A204.1 (cell line): ENCODE measurements around the gene GDAP2.
A peak's percentile ranks its signal among the peaks of the same experiment; 100 is the strongest.
"Not testable (repeated sequence)": the region's sequence is repeated elsewhere in the genome, so short reads cannot be mapped to it uniquely, and the experiment has no call there.

Experiments
- FAIRE-seq: peaks from 2 replicates; lab custom pipeline; 2012; peaks lifted over from hg19 to GRCh38; lab: Jason Lieb, UNC

GDAP2 gene, protein sequence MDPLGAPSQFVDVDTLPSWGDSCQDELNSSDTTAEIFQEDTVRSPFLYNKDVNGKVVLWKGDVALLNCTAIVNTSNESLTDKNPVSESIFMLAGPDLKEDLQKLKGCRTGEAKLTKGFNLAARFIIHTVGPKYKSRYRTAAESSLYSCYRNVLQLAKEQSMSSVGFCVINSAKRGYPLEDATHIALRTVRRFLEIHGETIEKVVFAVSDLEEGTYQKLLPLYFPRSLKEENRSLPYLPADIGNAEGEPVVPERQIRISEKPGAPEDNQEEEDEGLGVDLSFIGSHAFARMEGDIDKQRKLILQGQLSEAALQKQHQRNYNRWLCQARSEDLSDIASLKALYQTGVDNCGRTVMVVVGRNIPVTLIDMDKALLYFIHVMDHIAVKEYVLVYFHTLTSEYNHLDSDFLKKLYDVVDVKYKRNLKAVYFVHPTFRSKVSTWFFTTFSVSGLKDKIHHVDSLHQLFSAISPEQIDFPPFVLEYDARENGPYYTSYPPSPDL

DNA sequence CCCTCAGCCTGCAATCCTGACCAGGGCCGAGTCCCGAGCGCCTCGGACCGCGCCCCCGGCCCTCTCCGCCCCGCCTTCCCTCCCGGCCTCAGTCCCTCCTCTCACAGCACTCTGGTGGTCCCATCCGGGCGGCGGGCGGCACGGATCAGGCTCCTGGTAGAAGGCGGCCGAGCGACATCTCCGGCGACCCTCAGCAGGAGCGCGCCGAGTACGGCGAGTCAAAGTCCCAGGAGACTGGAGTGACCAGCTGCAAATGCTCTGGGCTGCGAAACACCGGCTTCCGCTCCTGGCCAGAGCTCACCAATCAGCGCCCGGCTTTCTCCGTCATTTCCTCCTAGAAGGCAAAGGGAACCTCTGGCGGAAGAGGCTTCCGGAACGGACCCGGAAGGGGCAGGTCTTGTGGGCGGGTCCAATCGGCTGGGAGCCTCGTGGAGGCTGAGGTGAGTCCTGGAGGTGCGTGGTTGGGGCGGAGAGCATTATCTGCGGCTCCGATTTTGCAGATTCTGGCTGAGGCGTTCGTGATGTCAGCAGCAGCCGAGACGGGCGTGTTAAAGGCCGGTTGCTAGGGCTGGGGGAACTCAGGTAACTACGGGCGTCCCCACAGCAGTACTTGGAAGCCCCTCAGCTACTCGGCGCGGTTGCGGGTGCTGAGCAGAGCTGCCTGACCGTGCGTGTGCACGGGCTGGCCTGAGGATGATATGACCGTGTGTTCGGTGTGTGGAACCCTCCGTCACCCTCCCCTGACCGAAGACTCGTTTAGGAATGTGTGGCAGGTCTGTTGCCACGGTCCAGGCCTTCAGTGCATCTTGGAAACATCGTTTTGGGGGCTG is at the start of gene GDAP2, which contains the start of gene WDR3:
Gene GDAP2, minus strand, starts transcription at position 279 of the 830 bp plus-strand sequence. CDS start 9,264 bp downstream, outside the sequence.
Gene WDR3, plus strand, starts transcription at position 397 of the 830 bp plus-strand sequence. CDS start 3,581 bp downstream, outside the sequence.
- peak; percentile 79 for FAIRE-seq

DNA sequence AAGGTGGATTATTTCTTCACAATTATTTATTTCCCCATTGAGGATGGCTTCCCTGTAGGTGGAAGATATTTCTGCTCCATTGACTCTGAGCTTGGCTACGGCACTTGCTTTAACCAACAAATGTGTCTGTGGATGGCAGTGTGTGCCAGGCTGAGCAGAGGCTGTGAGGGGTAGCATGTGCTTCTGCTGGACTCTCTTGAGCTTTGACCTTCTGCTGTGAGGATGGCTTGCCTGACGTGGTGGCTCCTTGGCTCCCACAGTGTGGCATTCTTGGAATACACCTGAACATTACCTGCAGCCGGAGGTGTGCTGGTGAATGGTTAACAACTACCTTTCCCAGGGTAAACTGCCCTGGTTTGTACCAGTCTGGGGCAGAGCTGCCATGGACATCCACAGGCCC is 47.0 kb upstream of the GDAP2 start:
- no peak for FAIRE-seq

DNA sequence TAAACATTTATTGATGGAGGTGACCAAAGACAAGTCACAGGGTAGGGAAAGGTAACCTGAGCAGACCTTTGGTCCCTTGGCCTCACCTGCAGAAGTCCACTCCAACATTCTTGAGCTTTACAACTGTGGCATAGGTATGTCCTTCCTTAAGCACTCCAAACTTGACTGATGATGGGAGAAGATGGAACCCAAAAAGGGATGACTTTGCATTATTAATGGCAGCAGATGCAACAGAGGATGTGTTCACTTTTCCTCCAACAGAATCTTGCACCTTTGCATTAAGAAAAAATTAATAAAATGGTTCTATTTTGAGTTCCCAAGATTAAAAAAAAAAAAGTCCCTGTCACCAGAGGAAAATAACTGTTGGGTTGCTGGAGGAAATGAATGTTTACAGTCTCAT is 42.4 kb upstream of the GDAP2 start:
- no peak for FAIRE-seq

DNA sequence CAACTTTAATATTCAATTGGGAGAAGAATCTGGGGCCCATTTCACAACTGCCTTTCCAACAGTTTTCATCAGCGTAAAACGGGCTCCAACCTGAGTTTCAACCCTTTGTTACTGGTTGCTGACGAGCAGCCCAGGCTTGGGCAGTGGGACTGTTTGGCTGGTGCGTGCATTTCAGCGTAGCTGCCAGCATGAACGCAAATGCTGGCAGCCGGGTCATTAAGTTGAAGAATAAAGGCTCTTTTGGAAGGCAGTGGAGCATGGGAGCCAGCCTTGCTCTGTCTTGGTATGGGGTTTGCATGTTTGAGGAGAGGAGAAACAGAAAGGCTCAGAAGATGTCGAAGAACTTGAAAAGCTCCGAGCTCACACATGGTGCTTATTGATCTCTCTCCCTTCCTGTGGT is 40.8 kb upstream of the GDAP2 start:
- no peak for FAIRE-seq

DNA sequence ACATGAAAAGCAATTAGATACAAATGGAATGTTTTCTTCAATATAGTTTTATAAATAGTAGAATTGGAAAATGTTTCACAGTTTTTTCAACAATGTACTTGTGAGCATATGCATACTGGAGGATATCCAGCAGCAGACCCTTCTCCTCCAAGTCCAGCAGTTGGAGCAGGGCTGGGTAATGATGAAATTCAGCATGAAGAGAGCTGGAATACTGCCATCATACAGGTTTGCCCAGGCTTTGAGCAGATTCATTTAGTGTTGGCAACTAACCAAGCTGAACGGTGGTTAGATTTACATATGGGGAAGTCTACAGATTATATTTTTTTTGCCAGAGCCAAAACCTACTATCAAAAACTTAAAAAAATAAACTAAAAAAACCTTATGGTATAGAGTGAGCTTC is 38.5 kb upstream of the GDAP2 start:
- no peak for FAIRE-seq

DNA sequence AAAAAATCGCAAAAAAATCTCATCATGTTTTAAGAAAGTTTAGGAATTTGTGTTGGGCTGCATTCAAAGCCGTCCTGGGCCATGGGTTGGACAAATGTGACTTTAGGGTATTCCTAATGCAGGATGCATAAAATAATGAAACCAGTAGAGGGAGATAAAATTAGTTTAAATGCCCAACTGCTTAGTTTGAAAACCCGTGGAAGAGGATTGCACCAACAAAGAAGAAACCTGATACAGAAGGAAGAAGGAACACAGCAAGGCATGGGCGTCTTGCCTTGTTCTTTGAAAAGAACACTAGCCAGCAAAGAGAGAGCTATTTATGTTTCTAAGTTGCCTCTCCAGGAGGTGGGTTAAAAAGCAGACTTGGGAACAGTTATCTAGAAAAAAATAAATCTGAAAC is 38.1 kb upstream of the GDAP2 start:
- no peak for FAIRE-seq

DNA sequence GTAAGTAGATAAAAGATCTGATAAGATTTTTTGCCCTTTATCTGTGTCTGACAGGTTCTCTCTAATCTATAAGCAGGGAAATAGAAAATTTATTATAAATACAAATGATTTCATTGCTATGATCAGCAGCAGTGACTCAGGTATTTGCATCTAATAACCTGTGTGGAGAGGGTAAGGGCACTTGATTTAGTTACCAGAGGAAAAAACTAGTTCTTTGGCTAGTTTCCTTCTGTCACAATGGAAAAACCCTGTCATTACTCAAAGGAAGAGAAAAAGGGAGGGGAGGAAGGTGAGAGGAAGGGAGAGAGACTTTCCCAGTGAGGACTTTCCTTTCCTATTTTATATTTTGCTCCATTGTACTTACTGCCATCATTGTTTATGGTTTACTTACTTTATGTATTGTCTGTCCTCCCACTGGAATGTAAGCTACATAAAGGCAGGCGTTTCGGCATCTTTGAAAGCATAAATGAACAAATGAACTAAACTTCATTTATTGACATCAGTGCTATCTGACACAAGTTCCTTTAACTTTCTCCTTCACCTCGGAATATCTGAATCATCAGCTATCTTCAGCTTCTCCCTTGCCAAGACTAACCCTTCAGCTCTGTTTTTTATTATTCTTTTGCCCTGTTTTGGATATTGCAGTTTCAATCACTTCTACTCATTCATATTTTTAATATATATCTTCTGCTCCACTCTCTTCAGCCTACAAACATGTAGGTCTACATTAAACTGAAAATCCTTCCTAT is 35.0 kb upstream of the GDAP2 start:
- FAIRE-seq = no peak

DNA sequence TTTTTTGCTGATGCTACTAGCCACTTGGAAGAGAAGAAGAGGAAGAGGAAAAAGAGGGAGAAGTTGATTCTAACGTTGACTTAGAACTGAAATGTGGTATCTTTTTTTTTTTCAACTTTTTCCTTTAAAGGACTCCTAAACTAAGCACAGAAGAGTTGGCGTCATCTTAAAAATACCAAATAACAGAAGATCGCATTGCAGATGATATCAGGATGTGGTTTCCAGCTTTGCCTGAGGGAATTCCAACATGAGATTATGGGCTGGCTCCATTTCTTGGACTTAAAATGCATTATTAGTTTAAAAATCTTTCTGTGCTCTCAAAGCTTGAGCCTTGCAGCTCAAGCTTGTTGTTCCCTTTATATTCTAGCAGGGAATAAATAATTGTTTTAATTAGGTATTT is 29.9 kb upstream of the GDAP2 start:
- FAIRE-seq = no peak

DNA sequence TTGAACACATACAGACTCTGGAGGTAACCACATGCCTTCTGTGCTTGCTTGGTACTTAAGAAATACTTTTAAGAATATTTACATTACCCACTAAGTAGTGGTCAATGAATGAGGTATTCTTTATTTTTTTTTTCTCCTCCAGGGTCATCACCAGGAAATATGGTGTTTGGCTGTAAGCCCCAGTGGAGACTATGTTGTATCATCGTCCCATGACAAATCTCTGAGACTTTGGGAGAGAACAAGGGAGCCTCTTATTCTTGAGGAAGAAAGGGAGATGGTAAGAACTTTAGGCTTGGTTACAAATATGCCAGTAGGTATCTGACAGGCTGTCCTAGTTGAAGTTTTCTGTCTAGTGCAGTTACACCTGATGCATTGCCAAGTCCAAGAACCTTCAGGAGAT is 23.0 kb upstream of the GDAP2 start:
- no peak for FAIRE-seq

DNA sequence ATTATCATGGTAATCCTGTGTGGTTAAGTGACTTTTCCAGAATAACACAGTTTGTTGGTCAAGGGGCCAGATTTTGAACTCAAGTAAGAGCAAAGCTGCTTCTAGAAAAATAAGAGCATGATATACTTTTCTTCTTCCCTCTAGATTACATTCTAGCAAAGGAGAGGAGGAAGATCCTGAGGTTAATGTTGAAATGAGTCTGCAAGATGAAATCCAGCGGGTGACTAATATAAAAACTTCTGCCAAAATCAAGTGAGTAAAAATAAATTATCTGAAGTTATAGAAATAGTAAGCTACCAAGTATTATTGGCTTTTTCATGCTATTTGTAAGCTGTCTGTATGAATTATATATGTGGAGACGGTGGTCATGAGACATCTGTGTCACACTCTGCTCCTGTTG is 12.9 kb upstream of the GDAP2 start:
- no peak for FAIRE-seq

DNA sequence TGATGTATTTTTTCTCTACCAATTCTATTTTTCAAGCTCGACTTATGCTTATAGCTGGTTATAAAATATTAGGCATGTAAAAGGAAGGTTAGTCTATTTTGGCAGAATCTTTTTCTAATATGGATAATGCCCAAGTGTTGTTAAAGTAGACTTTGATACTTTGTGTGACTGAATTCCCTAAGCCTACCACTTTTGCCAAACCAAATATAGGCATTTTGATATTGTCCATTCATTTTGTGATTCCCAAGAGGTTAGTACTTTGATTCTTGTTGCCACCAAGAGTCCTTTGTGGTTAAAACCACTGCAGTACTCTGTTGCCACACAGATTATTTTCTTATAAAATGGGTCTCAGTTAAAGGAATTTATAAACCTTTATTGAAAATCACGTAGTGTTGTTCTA is 4.3 kb upstream of the GDAP2 start:
- FAIRE-seq = no peak

DNA sequence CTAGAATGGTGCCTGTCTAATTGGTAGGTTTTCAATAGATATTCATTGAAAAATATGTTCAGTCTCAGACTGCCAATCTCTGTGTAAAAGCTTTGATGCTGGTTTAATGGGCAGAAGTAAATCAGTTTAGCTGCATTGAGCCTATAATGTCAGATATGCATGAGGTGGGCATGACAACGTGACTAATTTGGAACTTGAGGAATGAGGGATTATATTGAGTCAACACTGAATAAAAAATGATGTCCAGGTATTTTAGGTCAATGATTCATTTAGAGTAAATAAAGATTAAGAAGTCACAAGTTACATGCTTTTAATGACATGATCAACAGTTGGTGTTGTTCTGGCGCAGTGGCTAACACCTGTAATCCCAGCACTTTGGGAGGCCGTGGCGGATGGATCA is 3.2 kb upstream of the GDAP2 start:
- no peak for FAIRE-seq

DNA sequence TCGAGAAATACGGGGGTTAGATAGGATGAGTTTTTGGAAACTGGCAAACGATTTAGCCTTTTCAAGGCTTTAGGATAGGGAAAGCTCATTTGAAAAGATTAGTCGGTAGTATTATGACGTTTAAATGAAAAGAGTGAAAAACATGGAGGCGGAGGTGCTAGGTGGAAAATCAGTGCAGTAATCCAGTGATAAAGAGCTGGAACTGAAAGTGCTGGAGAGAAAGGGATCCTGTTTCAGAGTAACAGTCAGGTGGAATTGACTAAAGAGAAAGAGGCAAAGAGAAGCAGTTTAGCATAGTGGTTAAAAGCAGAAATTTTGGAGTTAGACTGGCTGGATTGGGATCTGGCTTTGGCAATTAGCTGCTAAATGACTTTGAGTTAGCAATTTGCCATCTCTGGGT is 1.1 kb upstream of the GDAP2 start:
- FAIRE-seq = no peak

DNA sequence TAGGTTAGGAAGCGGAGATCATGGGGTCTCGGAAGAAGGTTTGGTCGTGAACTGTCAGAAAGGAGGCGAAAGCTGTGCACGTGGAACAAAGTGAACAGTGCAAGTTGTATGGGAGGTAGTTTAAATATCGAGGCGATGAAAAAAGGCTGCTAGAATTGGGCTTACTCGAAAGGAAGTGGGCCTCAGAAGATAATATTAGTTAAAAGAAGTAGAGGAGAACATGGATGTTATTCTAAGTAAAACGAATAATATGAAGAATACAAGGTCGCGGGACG is 689 bp upstream of the GDAP2 start:
- FAIRE-seq = no peak

DNA sequence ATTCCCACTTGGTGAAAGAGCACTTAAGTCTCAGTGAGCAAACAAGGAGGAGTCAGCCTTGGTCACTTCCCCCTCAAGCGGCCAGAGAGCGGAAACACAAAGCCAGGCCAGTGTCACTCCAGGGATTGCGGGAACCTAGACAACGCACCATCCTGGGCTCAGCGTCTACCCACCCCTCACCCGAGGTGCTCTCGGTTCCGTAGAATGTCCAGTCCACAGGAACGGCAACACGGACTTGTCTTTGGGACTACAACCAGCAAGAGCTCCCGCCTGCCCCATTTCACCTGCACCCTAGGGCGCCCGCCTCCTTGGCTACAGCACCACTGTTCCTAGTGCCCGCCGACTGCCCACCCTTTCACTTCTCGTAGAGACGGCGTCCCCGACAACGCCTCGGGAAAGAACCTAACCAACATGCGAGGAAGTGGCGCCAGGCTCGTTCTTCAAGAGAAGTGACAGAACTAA is 509 bp downstream of the GDAP2 start:
- no peak for FAIRE-seq

DNA sequence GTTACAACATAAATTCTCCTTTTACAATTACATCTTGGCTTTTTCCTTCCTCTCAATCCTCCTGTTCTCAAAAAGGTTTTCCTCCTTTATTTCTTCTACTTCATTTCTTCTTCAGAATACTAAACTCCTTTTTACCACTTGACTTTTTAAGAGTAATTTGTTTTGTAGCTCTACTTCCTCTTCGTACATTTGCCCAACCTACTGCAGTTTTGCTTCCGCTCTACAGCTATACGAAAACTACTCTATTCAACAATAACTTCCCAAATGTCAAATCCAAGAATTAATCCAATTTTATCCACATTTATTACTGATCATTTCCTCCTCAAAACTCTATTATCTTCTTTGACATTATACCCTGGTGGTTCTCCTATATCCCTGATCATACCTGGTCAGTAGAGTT is 3.4 kb downstream of the GDAP2 start:
- FAIRE-seq = no peak

DNA sequence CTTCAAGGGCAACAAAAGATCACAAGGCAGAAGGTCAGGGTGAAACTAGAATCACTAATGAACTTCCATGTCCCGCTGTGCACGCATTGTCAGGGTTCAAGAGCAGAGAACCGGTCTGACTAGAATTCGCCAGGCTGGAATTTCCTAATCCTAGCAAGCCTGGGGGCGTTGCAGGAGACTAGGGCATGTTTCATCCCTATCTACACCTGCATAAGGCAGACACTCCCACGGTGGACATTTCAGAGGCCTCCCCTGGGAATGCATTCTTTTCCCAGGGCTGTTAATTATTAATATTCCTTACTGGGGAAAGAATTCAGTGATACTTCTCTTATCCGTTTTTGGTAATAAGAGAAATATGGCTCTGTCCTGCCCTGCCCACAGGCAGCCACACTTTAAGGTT is 6.7 kb downstream of the GDAP2 start:
- not testable (repeated sequence) for FAIRE-seq

DNA sequence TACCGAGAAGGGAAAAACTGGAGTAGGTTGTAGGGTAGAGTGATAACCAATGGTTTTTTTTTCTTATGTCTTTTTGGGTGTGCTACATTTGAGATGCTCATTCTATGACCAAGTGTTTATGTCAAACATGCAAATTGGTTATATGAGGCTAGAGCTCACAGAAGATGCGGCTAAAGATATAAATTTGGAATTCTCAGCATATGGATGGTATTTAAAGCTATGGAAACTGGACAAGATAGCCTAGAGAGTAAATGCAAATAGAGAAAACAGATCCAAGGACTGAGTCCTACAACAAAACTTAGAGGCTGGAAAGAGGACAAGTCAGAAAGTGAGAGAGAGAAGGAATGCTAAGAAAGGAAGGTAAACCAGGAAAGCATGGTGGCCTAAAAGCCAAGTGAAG is 7.4 kb downstream of the GDAP2 start:
- FAIRE-seq = no peak

DNA sequence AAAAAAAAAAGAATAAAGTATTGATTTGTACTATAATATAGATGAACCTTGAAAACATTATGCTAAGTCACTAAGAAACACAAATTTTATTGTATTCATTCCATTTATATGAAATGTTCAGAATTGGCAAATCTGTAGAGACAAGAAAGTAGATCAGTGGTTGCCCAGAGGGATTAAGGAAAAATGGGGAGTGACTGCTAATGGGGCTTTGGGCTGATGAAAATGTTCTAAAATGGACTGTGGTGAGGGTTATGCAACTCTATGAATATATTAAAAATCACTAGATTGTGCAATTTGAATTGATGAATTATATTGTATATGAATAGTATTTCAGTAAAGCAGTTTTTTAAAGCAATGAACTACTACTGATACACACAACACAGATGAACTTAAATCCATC is 10.0 kb downstream of the GDAP2 start:
- no peak for FAIRE-seq

DNA sequence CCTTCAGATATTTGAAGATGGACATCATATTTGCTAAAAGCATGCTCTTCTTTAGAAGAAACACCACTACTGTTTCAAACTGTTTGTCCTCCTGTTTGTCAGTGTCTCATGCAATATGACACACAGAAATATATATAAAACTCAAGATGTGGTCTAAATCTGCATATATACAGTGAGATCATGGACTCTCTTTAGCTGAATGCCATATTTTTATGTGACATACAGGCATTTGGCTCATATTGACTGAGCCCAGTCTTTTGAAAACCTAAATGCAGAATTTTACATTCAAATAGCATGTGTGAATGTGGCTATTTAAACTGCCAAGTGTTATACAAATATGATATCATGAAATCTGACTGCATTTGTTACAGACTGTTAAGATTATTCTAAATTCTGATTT is 18.4 kb downstream of the GDAP2 start:
- no peak for FAIRE-seq

DNA sequence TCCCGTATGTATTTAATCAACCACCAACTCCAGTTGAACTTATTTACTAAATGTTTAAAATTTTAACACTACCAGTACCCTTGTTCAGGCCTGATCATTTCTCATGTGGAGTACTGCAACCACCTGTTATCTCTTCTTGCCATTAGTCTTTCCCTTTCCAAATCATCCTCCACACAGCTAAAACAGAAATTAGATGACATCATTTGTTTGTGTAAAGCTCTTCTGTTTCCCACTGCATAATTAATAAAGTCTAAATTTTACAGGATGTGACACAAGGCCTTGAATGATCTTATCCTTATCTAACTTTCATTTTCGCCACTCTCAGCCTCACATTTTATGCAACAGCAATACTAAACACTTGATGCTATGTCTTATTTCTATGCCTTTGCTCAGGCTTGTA is 24.4 kb downstream of the GDAP2 start:
- no peak for FAIRE-seq

DNA sequence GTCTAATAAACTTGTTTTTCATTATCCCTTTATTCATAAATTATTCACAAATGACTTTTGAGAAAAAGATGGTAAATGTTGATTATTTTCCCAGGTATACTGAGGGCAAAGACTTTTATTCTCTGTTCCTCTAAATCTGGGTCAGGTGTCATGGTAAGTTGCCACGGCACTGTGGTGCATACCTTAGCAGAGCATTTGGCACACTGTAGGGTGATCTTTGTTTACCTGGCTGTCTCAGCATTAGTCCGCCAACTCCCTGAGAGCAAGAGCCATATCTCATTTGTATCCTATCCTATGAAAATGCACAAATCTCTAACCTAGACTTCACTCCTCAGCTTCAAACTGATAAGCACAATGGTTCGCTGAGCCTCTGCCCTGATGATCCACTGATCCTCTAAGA is 24.9 kb downstream of the GDAP2 start:
- FAIRE-seq = no peak

DNA sequence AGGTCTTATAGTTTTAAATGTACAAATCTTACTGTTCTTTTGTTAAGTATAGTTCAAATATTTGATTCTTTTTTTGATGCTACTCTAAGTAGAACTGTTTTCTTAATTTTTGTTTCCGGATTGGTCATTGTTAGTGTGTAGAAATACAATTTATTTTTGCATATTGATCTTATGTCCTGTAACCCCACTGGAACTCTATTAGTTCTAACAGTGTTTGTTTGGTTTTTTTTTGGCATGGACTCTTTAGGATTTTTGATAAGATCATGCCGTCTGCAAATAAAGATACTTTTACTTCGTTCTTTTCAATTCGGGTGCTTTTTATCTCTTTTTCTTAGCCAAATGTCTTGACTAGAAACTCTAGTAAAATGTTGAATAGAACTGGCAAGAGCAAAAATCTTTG is 26.5 kb downstream of the GDAP2 start:
- FAIRE-seq = peak; percentile 35
